ENCODE results near the gene VIL1. TPM values are rescaled to one million over a fixed set of nuclear protein-coding genes. Genes with fewer than 3 reads are reported as not detected.

Gene VIL1
- polyA plus RNA-seq, 1 donor from 2014 or later = not detected

- Histone ChIP-seq H2AFZ (ENCODE audit: low read depth, low read length) (no peak overlapping the region), H3K4me2 (ENCODE audit: low read length) (no peak overlapping the region), H3K27ac (ENCODE audit: low read length) (no peak overlapping the region), H4K20me1 (ENCODE audit: insufficient read depth) (no peaks in the 10 kb centered on the region), H3K9me3 (ENCODE audit: low read length) (no peaks in the 10 kb centered on the region), H3K27me3 (ENCODE audit: insufficient read depth, low read depth, low read length) (peaks cover 7% of the 10 kb centered on the region), H3F3A (ENCODE audit: insufficient read depth, low read length, poor library complexity, severe bottlenecking) (no peaks in the 10 kb centered on the region), H3K9ac (ENCODE audit: low read length) (no peak overlapping the region), H3K9me2 (ENCODE audit: insufficient read depth, low read length) (no peaks in the 10 kb centered on the region), H3K4me3 (ENCODE audit: low read length) (no peak overlapping the region), H3K36me3 (ENCODE audit: insufficient read depth, low read length) (no peaks in the 10 kb centered on the region), H3K79me2 (replicated peaks; ENCODE audit: insufficient read depth, low read length) (no peaks in the 10 kb centered on the region)
- TF ChIP-seq RAD21 (conservative IDR thresholded peaks at IDR 0.05) (no peak), POLR2AphosphoS5 (IDR thresholded peaks at IDR 0.05) (no peak), EZH2 (IDR thresholded peaks at IDR 0.05; ENCODE audit: borderline replicate concordance, insufficient read depth, low read length, poor library complexity, severe bottlenecking) (no peak), SMC3 (conservative IDR thresholded peaks at IDR 0.05; ENCODE audit: poor library complexity) (no peak), EP300 (conservative IDR thresholded peaks at IDR 0.05; ENCODE audit: poor library complexity, severe bottlenecking) (no peak), TAF1 (IDR thresholded peaks at IDR 0.05; ENCODE audit: low read depth) (no peak), CTCF (IDR thresholded peaks at IDR 0.05; ENCODE audit: poor library complexity, severe bottlenecking) (no peak), MXI1 (conservative IDR thresholded peaks at IDR 0.05; ENCODE audit: poor library complexity, severe bottlenecking) (no peak), REST (IDR thresholded peaks at IDR 0.05; ENCODE audit: borderline replicate concordance) (no peak)
Measured at GRCh38 chr2:218389333-218390150, 29.4 kb upstream of the VIL1 start.

- H3K79me2 ChIP-seq (replicated peaks; ENCODE audit: insufficient read depth, low read length) = no peaks in the 10 kb centered on the region
- TF ChIP-seq MXI1 (conservative IDR thresholded peaks at IDR 0.05; ENCODE audit: poor library complexity, severe bottlenecking) (no peak), EP300 (conservative IDR thresholded peaks at IDR 0.05; ENCODE audit: poor library complexity, severe bottlenecking) (no peak), POLR2AphosphoS5 (IDR thresholded peaks at IDR 0.05) (no peak), REST (IDR thresholded peaks at IDR 0.05; ENCODE audit: borderline replicate concordance) (no peak), TAF1 (IDR thresholded peaks at IDR 0.05; ENCODE audit: low read depth) (no peak), SMC3 (conservative IDR thresholded peaks at IDR 0.05; ENCODE audit: poor library complexity) (no peak), EZH2 (IDR thresholded peaks at IDR 0.05; ENCODE audit: borderline replicate concordance, insufficient read depth, low read length, poor library complexity, severe bottlenecking) (no peak), CTCF (IDR thresholded peaks at IDR 0.05; ENCODE audit: poor library complexity, severe bottlenecking) (no peak), RAD21 (conservative IDR thresholded peaks at IDR 0.05) (no peak)
- H3K27ac ChIP-seq (ENCODE audit: low read length) = no peak overlapping the region
- H2AFZ ChIP-seq (ENCODE audit: low read depth, low read length) = no peak overlapping the region
- no peak overlapping the region for H3K4me3 ChIP-seq (ENCODE audit: low read length)
- H3K9me2 ChIP-seq (ENCODE audit: insufficient read depth, low read length) = no peaks in the 10 kb centered on the region
- no peak overlapping the region for H3K4me2 ChIP-seq (ENCODE audit: low read length)
- no peaks in the 10 kb centered on the region for H3K9me3 ChIP-seq (ENCODE audit: low read length)
- no peaks in the 10 kb centered on the region for H4K20me1 ChIP-seq (ENCODE audit: insufficient read depth)
- H3K27me3 ChIP-seq (ENCODE audit: insufficient read depth, low read depth, low read length) = peaks cover 7% of the 10 kb centered on the region
- H3K36me3 ChIP-seq (ENCODE audit: insufficient read depth, low read length) = no peaks in the 10 kb centered on the region
- no peaks in the 10 kb centered on the region for H3F3A ChIP-seq (ENCODE audit: insufficient read depth, low read length, poor library complexity, severe bottlenecking)
- H3K9ac ChIP-seq (ENCODE audit: low read length) = no peak overlapping the region
Measured at GRCh38 chr2:218391202-218391601, 27.7 kb upstream of the VIL1 start.
